HEK293 (cell line): ENCODE measurements around the gene CENPQ.

Source experiments
- FEZF1 ChIP-seq: fragments of 450-650 bp; formaldehyde crosslinking; IDR thresholded peaks from 2 replicates; pipeline ENCODE4 v1.5.1; 2016; ENCODE audit warnings: missing biosample characterization, missing genetic modification characterization
- GFI1B ChIP-seq: fragments of 450-650 bp; formaldehyde crosslinking; IDR thresholded peaks from 2 replicates; pipeline ENCODE4 v1.5.1; 2016; ENCODE audit warnings: missing biosample characterization, missing genetic modification characterization
- GLI2 ChIP-seq: fragments of 450-650 bp; formaldehyde crosslinking; IDR thresholded peaks from 2 replicates; pipeline ENCODE4; 2017; ENCODE audit warnings: missing biosample characterization, missing genetic modification characterization, low read depth, borderline replicate concordance
- GLI4 ChIP-seq: fragments of 450-650 bp; formaldehyde crosslinking; IDR thresholded peaks from 2 replicates; pipeline ENCODE4 v1.5.1; 2016; ENCODE audit warnings: missing biosample characterization, missing genetic modification characterization
- HIC1 ChIP-seq: fragments of 450-650 bp; formaldehyde crosslinking; IDR thresholded peaks from 2 replicates; pipeline ENCODE4 v1.5.1; 2016; ENCODE audit warnings: missing biosample characterization, missing genetic modification characterization
- INSM2 ChIP-seq: fragments of 450-650 bp; formaldehyde crosslinking; IDR thresholded peaks from 2 replicates; pipeline ENCODE4 v1.5.1; 2016; ENCODE audit warnings: missing biosample characterization, missing genetic modification characterization
- KLF16 ChIP-seq: fragments of 450-650 bp; formaldehyde crosslinking; IDR thresholded peaks from 2 replicates; pipeline ENCODE4 v1.5.1; 2017; ENCODE audit warnings: missing biosample characterization, missing genetic modification characterization
- MYNN ChIP-seq: fragments of 450-650 bp; formaldehyde crosslinking; IDR thresholded peaks from 2 replicates; pipeline ENCODE4 v1.5.1; 2016; ENCODE audit warnings: missing biosample characterization, missing genetic modification characterization, borderline replicate concordance
- OVOL3 ChIP-seq: fragments of 450-650 bp; formaldehyde crosslinking; IDR thresholded peaks from 2 replicates; pipeline ENCODE4 v1.5.1; 2016; ENCODE audit warnings: missing biosample characterization, missing genetic modification characterization
- PRDM1 ChIP-seq: fragments of 450-650 bp; formaldehyde crosslinking; IDR thresholded peaks from 2 replicates; pipeline ENCODE4; 2016; ENCODE audit warnings: missing biosample characterization, missing genetic modification characterization
- PRDM10 ChIP-seq: fragments of 450-650 bp; formaldehyde crosslinking; IDR thresholded peaks from 2 replicates; pipeline ENCODE4 v1.5.1; 2016; ENCODE audit warnings: missing biosample characterization, missing genetic modification characterization
- PRDM4 ChIP-seq: fragments of 450-650 bp; formaldehyde crosslinking; IDR thresholded peaks from 2 replicates; pipeline ENCODE4 v1.5.1; 2017; ENCODE audit warnings: missing biosample characterization, missing genetic modification characterization
- SP7 ChIP-seq: fragments of 450-650 bp; formaldehyde crosslinking; IDR thresholded peaks from 2 replicates; pipeline ENCODE4 v1.5.1; 2016; ENCODE audit warnings: missing biosample characterization, missing genetic modification characterization
- TCF7L2 ChIP-seq: IDR thresholded peaks from 2 replicates; pipeline ENCODE4 v1.6.1; 2011; ENCODE audit warnings: low read depth, mild to moderate bottlenecking, inconsistent platforms, low read length, moderate library complexity, borderline replicate concordance
- WT1 ChIP-seq: fragments of 450-650 bp; formaldehyde crosslinking; IDR thresholded peaks from 2 replicates; pipeline ENCODE4 v1.5.1; 2016; ENCODE audit warnings: missing biosample characterization, missing genetic modification characterization
- ZBTB21 ChIP-seq: fragments of 450-650 bp; formaldehyde crosslinking; IDR thresholded peaks from 2 replicates; pipeline ENCODE4 v1.5.1; 2017; ENCODE audit warnings: missing biosample characterization, missing genetic modification characterization
- ZBTB7A ChIP-seq: fragments of 450-650 bp; formaldehyde crosslinking; IDR thresholded peaks from 2 replicates; pipeline ENCODE4 v1.5.1; 2016; ENCODE audit warnings: low read depth, missing biosample characterization, missing genetic modification characterization
- ZNF10 ChIP-seq: fragments of 450-650 bp; formaldehyde crosslinking; IDR thresholded peaks from 2 replicates; pipeline ENCODE4 v1.5.1; 2017; ENCODE audit warnings: missing biosample characterization, missing genetic modification characterization
- ZNF146 ChIP-seq: fragments of 450-650 bp; formaldehyde crosslinking; IDR thresholded peaks from 2 replicates; pipeline ENCODE4 v1.5.1; 2016; ENCODE audit warnings: missing biosample characterization, missing genetic modification characterization
- ZNF184 ChIP-seq: fragments of 450-650 bp; IDR thresholded peaks from 2 replicates; pipeline ENCODE4 v1.5.1; 2018; ENCODE audit warnings: missing biosample characterization, mild to moderate bottlenecking, missing genetic modification characterization
- ZNF221 ChIP-seq: fragments of 450-650 bp; formaldehyde crosslinking; IDR thresholded peaks from 2 replicates; pipeline ENCODE4 v1.5.1; 2017; ENCODE audit warnings: missing biosample characterization, missing genetic modification characterization, borderline replicate concordance
- ZNF335 ChIP-seq: fragments of 450-650 bp; formaldehyde crosslinking; conservative IDR thresholded peaks from 2 replicates; pipeline ENCODE4 v1.5.1; 2016; ENCODE audit warnings: missing biosample characterization, missing genetic modification characterization
- ZNF362 ChIP-seq: fragments of 450-650 bp; formaldehyde crosslinking; IDR thresholded peaks from 2 replicates; pipeline ENCODE4 v1.5.1; 2016; ENCODE audit warnings: missing biosample characterization, missing genetic modification characterization
- ZNF654 ChIP-seq: fragments of 450-650 bp; formaldehyde crosslinking; IDR thresholded peaks from 2 replicates; pipeline ENCODE4 v1.5.1; 2016; ENCODE audit warnings: low read depth, missing biosample characterization, missing genetic modification characterization
- ZNF660 ChIP-seq: fragments of 450-650 bp; IDR thresholded peaks from 2 replicates; pipeline ENCODE4 v1.5.1; 2018; ENCODE audit warnings: missing biosample characterization, mild to moderate bottlenecking, missing genetic modification characterization
- ZNF843 ChIP-seq: fragments of 450-650 bp; formaldehyde crosslinking; IDR thresholded peaks from 2 replicates; pipeline ENCODE4 v1.5.1; 2016; ENCODE audit warnings: missing biosample characterization, missing genetic modification characterization
- TF ChIP-seq, protein P1 (sequence below): fragments of 450-650 bp; formaldehyde crosslinking; IDR thresholded peaks from 2 replicates; pipeline ENCODE4 v1.5.1; 2017; ENCODE audit warnings: missing biosample characterization, missing genetic modification characterization

CENPQ gene

GRCh38 chr6:49541210-49541724 lies 78.1 kb downstream of the CENPQ start (continued):
- TF ChIP-seq HIC1 (tag by site-specific recombination) (peak; percentile 95), FEZF1 (tag by site-specific recombination) (peak; percentile 70), SP7 (tag by site-specific recombination) (peak; percentile 99), PRDM1 (peak; percentile 78; the same call in 1 of the 2 replicates), ZNF362 (peak; percentile 93), ZBTB7A (no peak), ZBTB21 (peak; percentile 80), TCF7L2 (peak; percentile 78; the same call in 1 of the 2 replicates), PRDM10 (peak; percentile 39; the same call in 1 of the 2 replicates), ZNF654 (no peak; the same call in 1 of the 2 replicates), ZNF146 (tag by site-specific recombination) (peak; percentile 75), ZNF10 (tag by site-specific recombination) (peak; percentile 92), ZNF843 (tag by site-specific recombination) (peak; percentile 94), GLI2 (tag by site-specific recombination) (peak; percentile 65; the same call in 1 of the 2 replicates), ZNF184 (tag by site-specific recombination) (peak; percentile 93), GFI1B (peak; percentile 92), OVOL3 (tag by site-specific recombination) (peak; percentile 58; the same call in 1 of the 2 replicates), INSM2 (tag by site-specific recombination) (peak; percentile 97), PRDM4 (tag by site-specific recombination) (peak; percentile 61), WT1 (peak; percentile 55; the same call in 1 of the 2 replicates), ZNF221 (tag by site-specific recombination) (0 out of 2 replicates have a peak, but pooled peaks have one; percentile 23), MYNN (0 out of 2 replicates have a peak, but pooled peaks have one; percentile 52), ZNF660 (peak; percentile 58; the same call in 1 of the 2 replicates), GLI4 (no peak), ZNF335 (tag by site-specific recombination) (peak; percentile 30; the same call in 1 of the 2 replicates), KLF16 (tag by site-specific recombination) (peak; percentile 51; the same call in 1 of the 2 replicates)
- TF ChIP-seq, protein P1, sequence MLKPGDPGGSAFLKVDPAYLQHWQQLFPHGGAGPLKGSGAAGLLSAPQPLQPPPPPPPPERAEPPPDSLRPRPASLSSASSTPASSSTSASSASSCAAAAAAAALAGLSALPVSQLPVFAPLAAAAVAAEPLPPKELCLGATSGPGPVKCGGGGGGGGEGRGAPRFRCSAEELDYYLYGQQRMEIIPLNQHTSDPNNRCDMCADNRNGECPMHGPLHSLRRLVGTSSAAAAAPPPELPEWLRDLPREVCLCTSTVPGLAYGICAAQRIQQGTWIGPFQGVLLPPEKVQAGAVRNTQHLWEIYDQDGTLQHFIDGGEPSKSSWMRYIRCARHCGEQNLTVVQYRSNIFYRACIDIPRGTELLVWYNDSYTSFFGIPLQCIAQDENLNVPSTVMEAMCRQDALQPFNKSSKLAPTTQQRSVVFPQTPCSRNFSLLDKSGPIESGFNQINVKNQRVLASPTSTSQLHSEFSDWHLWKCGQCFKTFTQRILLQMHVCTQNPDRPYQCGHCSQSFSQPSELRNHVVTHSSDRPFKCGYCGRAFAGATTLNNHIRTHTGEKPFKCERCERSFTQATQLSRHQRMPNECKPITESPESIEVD (tag by site-specific recombination), result peak; percentile 90
